ENCODE results near the gene RARB. TPM values are rescaled to one million over a fixed set of nuclear protein-coding genes. Genes with fewer than 3 reads are reported as not detected.

Gene RARB
- total and polyA plus RNA-seq, 4 donors = 1.5 to 24.5 (median 4.1) TPM

- TF ChIP-seq CTCF (IDR thresholded peaks at IDR 0.05; ENCODE audit: control extremely low read depth, extremely low read depth) = no peak
- no peak for ATAC-seq (ENCODE audit: insufficient read depth, low FRiP score)
- peaks cover 0 to 1% (median 0%) of the 10 kb centered on the region in 4 donors for H3K36me3 ChIP-seq (ENCODE audit: control insufficient read depth in 4 of 4, insufficient read depth in 4 of 4, low read length in 4 of 4)
- H3K9ac ChIP-seq (ENCODE audit: insufficient read depth in 1 of 2, low read length in 2 of 2) = no peak overlapping the region
- no peak overlapping the region for H3K4me3 ChIP-seq
- DNase-seq = no peak
- no peaks in the 10 kb centered on the region for H3K9me3 ChIP-seq (ENCODE audit: control insufficient read depth in 4 of 4, insufficient read depth in 3 of 4, low read length in 3 of 4)
- whole genome bisulfite sequencing, 2 donors = 81 to 84% methylated on average over 6 of the region's 6 CpGs
- H3K27ac ChIP-seq (ENCODE audit: low read depth in 1 of 2, low read length in 1 of 2) = peak overlapping the region in 1 of 2 donors; percentile 31
- peaks cover 8 to 26% (median 14%) of the 10 kb centered on the region in 5 donors for H3K4me1 ChIP-seq (ENCODE audit: control insufficient read depth in 5 of 5, insufficient read depth in 5 of 5, low read length in 5 of 5)
- H3K27me3 ChIP-seq (ENCODE audit: control insufficient read depth in 3 of 3, insufficient read depth in 3 of 3, low read length in 2 of 3) = no peaks in the 10 kb centered on the region
Measured at GRCh38 chr3:25437953-25438352, 9.9 kb downstream of the RARB start.

GRCh38 chr3:25438791-25439555 lies 10.9 kb downstream of the RARB start:
- DNase-seq (peak in 1 of 3 donors; percentile 45), ATAC-seq (ENCODE audit: insufficient read depth, low FRiP score) (no peak)
- WGBS, 2 donors = 73 to 76% methylated on average over 6 of the region's 6 CpGs
- H3K4me1 ChIP-seq (ENCODE audit: control insufficient read depth in 5 of 5, insufficient read depth in 5 of 5, low read length in 5 of 5) = peaks cover 4 to 20% (median 7%) of the 10 kb centered on the region in 5 donors
- H3K4me3 ChIP-seq = no peak overlapping the region
- no peak overlapping the region for H3K9ac ChIP-seq (ENCODE audit: insufficient read depth in 1 of 2, low read length in 2 of 2)
- H3K27ac ChIP-seq (ENCODE audit: low read depth in 1 of 2, low read length in 1 of 2) = peak overlapping the region in 1 of 2 donors; percentile 4
- H3K27me3 ChIP-seq (ENCODE audit: control insufficient read depth in 3 of 3, insufficient read depth in 3 of 3, low read length in 2 of 3) = no peaks in the 10 kb centered on the region
- no peaks in the 10 kb centered on the region for H3K9me3 ChIP-seq (ENCODE audit: control insufficient read depth in 4 of 4, insufficient read depth in 3 of 4, low read length in 3 of 4)
- TF ChIP-seq CTCF (IDR thresholded peaks at IDR 0.05; ENCODE audit: control extremely low read depth, extremely low read depth) = no peak
- H3K36me3 ChIP-seq (ENCODE audit: control insufficient read depth in 4 of 4, insufficient read depth in 4 of 4, low read length in 4 of 4) = peaks cover 0 to 1% (median 0%) of the 10 kb centered on the region in 4 donors

- Histone ChIP-seq H3K27ac (ENCODE audit: low read depth in 1 of 2, low read length in 1 of 2) (no peak overlapping the region), H3K9ac (ENCODE audit: insufficient read depth in 1 of 2, low read length in 2 of 2) (no peak overlapping the region), H3K4me1 (ENCODE audit: control insufficient read depth in 5 of 5, insufficient read depth in 5 of 5, low read length in 5 of 5) (peaks cover 3 to 19% (median 7%) of the 10 kb centered on the region in 5 donors), H3K36me3 (ENCODE audit: control insufficient read depth in 4 of 4, insufficient read depth in 4 of 4, low read length in 4 of 4) (peaks cover 0 to 1% (median 0%) of the 10 kb centered on the region in 4 donors), H3K9me3 (ENCODE audit: control insufficient read depth in 4 of 4, insufficient read depth in 3 of 4, low read length in 3 of 4) (no peaks in the 10 kb centered on the region), H3K4me3 (no peak overlapping the region), H3K27me3 (ENCODE audit: control insufficient read depth in 3 of 3, insufficient read depth in 3 of 3, low read length in 2 of 3) (no peaks in the 10 kb centered on the region)
- no peak for TF ChIP-seq CTCF (IDR thresholded peaks at IDR 0.05; ENCODE audit: control extremely low read depth, extremely low read depth)
- DNase-seq (no peak), ATAC-seq (ENCODE audit: insufficient read depth, low FRiP score) (no peak)
- 93% methylated on average over 17 of the region's 17 CpGs for WGBS, 2 donors
Measured at GRCh38 chr3:25441234-25441856, 13.3 kb downstream of the RARB start.
